ENCODE data around the gene SYNE1. TPM values are rescaled to one million over a fixed set of nuclear protein-coding genes. Genes with fewer than 3 reads are reported as not detected.
"Not testable (repeated sequence)": the region's sequence is repeated elsewhere in the genome, so short reads cannot be mapped to it uniquely, and the experiment has no call there.

SYNE1 gene
- total RNA-seq, 1 donor = 101 TPM

- no peak for DNase-seq (ENCODE audit: low read depth)
- no peak for TF ChIP-seq CTCF (IDR thresholded peaks at IDR 0.05; ENCODE audit: insufficient read depth, low read depth, low read length)
- H3K4me3 ChIP-seq (ENCODE audit: low read depth, low read length) = no peak overlapping the region
Measured at GRCh38 chr6:152630832-152631231, 6.3 kb downstream of the SYNE1 start.

GRCh38 chr6:152625213-152625612 lies 11.9 kb downstream of the SYNE1 start:
- no peak for TF ChIP-seq CTCF (IDR thresholded peaks at IDR 0.05; ENCODE audit: insufficient read depth, low read depth, low read length)
- no peak for DNase-seq (ENCODE audit: low read depth)
- no peak overlapping the region for H3K4me3 ChIP-seq (ENCODE audit: low read depth, low read length)

- not testable (repeated sequence) for H3K4me3 ChIP-seq (ENCODE audit: low read depth, low read length); DNase-seq (ENCODE audit: low read depth)
Measured at GRCh38 chr6:152614776-152615175, 22.4 kb downstream of the SYNE1 start.

GRCh38 chr6:152609125-152609670 lies 28.0 kb downstream of the SYNE1 start:
- DNase-seq (ENCODE audit: low read depth) = no peak
- no peak for TF ChIP-seq CTCF (IDR thresholded peaks at IDR 0.05; ENCODE audit: insufficient read depth, low read depth, low read length)
- no peak overlapping the region for H3K4me3 ChIP-seq (ENCODE audit: low read depth, low read length)

- no peak overlapping the region for H3K4me3 ChIP-seq (ENCODE audit: low read depth, low read length)
- no peak for DNase-seq (ENCODE audit: low read depth)
- TF ChIP-seq CTCF (IDR thresholded peaks at IDR 0.05; ENCODE audit: insufficient read depth, low read depth, low read length) = no peak
Measured at GRCh38 chr6:152605941-152606340, 31.2 kb downstream of the SYNE1 start.

- TF ChIP-seq CTCF (IDR thresholded peaks at IDR 0.05; ENCODE audit: insufficient read depth, low read depth, low read length) = no peak
- H3K4me3 ChIP-seq (ENCODE audit: low read depth, low read length) = no peak overlapping the region
- DNase-seq (ENCODE audit: low read depth) = no peak
Measured at GRCh38 chr6:152605342-152605741, 31.8 kb downstream of the SYNE1 start.

GRCh38 chr6:152603911-152604310 lies 33.3 kb downstream of the SYNE1 start:
- H3K4me3 ChIP-seq (ENCODE audit: low read depth, low read length) = no peak overlapping the region
- DNase-seq (ENCODE audit: low read depth) = no peak
- TF ChIP-seq CTCF (IDR thresholded peaks at IDR 0.05; ENCODE audit: insufficient read depth, low read depth, low read length) = no peak

All from fibroblast of villous mesenchyme (primary cell).